Measurements from ENCODE around the gene APMAP.

The APMAP gene

GRCh38 chr20:24980291-24981053 is 12.1 kb downstream of the APMAP start:
- TF ChIP-seq CTCF (IDR thresholded peaks at IDR 0.05; ENCODE audit: low read length): no peak
- no peak for TF ChIP-seq EZH2 (IDR thresholded peaks at IDR 0.05; ENCODE audit: borderline replicate concordance, low read length)
- no peaks in the 10 kb centered on the region for H3F3A ChIP-seq (ENCODE audit: insufficient read depth, low read length)
- no peaks in the 10 kb centered on the region for H3K79me2 ChIP-seq (ENCODE audit: insufficient read depth, low read length)
- H3K4me2 ChIP-seq (ENCODE audit: low read length): no peak overlapping the region
- H3K9ac ChIP-seq (ENCODE audit: low read length): no peak overlapping the region
- H3K4me3 ChIP-seq (ENCODE audit: low read depth, low read length, poor library complexity, severe bottlenecking): no peak overlapping the region
- no peak overlapping the region for H2AFZ ChIP-seq (ENCODE audit: low read length)
- H3K9me2 ChIP-seq (ENCODE audit: low read depth, low read length): no peaks in the 10 kb centered on the region
- H3K27ac ChIP-seq (ENCODE audit: low read depth, low read length, poor library complexity, severe bottlenecking): no peak overlapping the region
- no peaks in the 10 kb centered on the region for H3K4me1 ChIP-seq (ENCODE audit: insufficient read depth, low read length, severe bottlenecking)
- no peaks in the 10 kb centered on the region for H3K27me3 ChIP-seq (ENCODE audit: insufficient read depth, low read length)
- H3K9me3 ChIP-seq (ENCODE audit: low read length): no peaks in the 10 kb centered on the region; the same call in 1 of the 2 replicates
- no peaks in the 10 kb centered on the region for H4K20me1 ChIP-seq (ENCODE audit: insufficient read depth, low read length)
- peaks cover 71% of the 10 kb centered on the region for H3K36me3 ChIP-seq (ENCODE audit: insufficient read depth, low read length)

DNA sequence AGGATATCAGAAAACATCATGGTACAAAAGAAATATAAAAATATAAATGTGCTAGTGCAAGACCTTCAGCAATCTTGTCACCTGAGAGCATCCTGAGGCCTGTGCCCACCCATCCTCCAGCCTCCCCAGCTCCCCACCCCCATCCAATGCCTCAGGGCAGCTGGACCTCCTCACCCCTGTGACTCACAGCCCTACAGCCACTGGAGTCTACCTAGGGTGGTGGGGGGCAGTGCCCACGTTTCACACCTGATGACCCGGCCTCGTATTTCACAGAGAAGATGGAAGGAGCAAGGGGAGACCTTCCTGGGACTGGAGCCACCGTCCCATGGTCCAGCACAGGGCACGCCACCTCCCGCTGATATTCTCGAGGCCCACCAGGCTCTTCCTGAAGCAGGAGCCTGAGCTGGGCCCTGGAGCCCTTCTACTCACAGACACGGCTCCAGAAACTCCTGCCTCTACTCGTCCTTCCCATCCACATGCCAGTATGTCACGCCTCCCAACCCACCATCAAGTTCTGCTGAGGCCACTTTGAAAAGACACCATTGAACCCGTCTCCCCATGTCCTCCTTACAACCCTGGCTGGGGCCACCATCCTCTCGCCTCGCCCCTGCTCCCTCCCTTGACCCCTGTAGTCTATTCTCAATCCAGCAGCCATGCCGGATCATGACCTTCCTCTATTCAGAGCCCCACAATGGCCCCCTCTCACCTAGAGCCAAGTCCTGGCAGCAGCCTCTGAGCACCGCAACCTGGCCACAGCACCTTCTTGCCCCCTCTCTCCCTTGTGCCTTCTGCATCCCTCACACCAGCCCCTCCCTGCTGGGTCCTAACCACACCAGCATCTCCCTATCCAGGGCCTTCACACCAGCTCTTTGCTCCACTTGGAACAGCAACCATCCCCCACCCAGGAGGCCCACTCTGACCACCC is 13.3 kb downstream of the APMAP start:
- H4K20me1 ChIP-seq (ENCODE audit: insufficient read depth, low read length): no peaks in the 10 kb centered on the region
- H3K9ac ChIP-seq (ENCODE audit: low read length): no peak overlapping the region
- H2AFZ ChIP-seq (ENCODE audit: low read length): no peak overlapping the region
- no peak overlapping the region for H3K4me2 ChIP-seq (ENCODE audit: low read length)
- peaks cover 73% of the 10 kb centered on the region for H3K36me3 ChIP-seq (ENCODE audit: insufficient read depth, low read length)
- no peaks in the 10 kb centered on the region for H3K27me3 ChIP-seq (ENCODE audit: insufficient read depth, low read length)
- TF ChIP-seq EZH2 (IDR thresholded peaks at IDR 0.05; ENCODE audit: borderline replicate concordance, low read length) (no peak), CTCF (IDR thresholded peaks at IDR 0.05; ENCODE audit: low read length) (no peak)
- no peak overlapping the region for H3K27ac ChIP-seq (ENCODE audit: low read depth, low read length, poor library complexity, severe bottlenecking)
- H3K9me3 ChIP-seq (ENCODE audit: low read length): no peaks in the 10 kb centered on the region; the same call in 1 of the 2 replicates
- no peaks in the 10 kb centered on the region for H3K79me2 ChIP-seq (ENCODE audit: insufficient read depth, low read length)
- H3K4me3 ChIP-seq (ENCODE audit: low read depth, low read length, poor library complexity, severe bottlenecking): no peak overlapping the region
- H3K4me1 ChIP-seq (ENCODE audit: insufficient read depth, low read length, severe bottlenecking): no peaks in the 10 kb centered on the region
- H3F3A ChIP-seq (ENCODE audit: insufficient read depth, low read length): no peaks in the 10 kb centered on the region
- no peaks in the 10 kb centered on the region for H3K9me2 ChIP-seq (ENCODE audit: low read depth, low read length)

DNA sequence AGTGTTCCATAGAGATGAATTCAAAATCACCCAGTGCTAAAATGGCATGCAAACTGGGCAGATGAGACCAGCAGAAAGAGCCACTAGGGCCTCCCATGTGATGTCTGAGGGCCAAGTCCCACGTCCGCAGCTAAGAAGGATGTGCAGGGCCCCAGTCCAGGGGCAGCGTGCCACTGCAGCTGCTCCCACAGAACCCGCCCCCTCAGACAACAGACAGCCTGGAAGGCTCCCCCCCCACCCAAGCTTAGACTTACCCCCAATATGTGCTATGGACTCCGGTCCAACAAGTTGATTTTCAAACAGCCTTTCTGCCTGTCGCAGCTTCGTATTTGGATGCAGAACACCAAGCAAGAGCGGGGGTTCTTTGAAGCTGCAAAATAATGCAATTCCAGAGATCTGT is 14.0 kb downstream of the APMAP start:
- TF ChIP-seq CTCF (IDR thresholded peaks at IDR 0.05; ENCODE audit: low read length): no peak
- no peak for TF ChIP-seq EZH2 (IDR thresholded peaks at IDR 0.05; ENCODE audit: borderline replicate concordance, low read length)
- Histone ChIP-seq H3K9ac (ENCODE audit: low read length) (no peak overlapping the region), H3K4me3 (ENCODE audit: low read depth, low read length, poor library complexity, severe bottlenecking) (no peak overlapping the region), H3K27ac (ENCODE audit: low read depth, low read length, poor library complexity, severe bottlenecking) (no peak overlapping the region), H3K79me2 (ENCODE audit: insufficient read depth, low read length) (no peaks in the 10 kb centered on the region), H3F3A (ENCODE audit: insufficient read depth, low read length) (no peaks in the 10 kb centered on the region), H3K4me1 (ENCODE audit: insufficient read depth, low read length, severe bottlenecking) (no peaks in the 10 kb centered on the region), H3K27me3 (ENCODE audit: insufficient read depth, low read length) (no peaks in the 10 kb centered on the region), H4K20me1 (ENCODE audit: insufficient read depth, low read length) (no peaks in the 10 kb centered on the region), H3K4me2 (ENCODE audit: low read length) (no peak overlapping the region), H3K9me2 (ENCODE audit: low read depth, low read length) (no peaks in the 10 kb centered on the region), H3K9me3 (ENCODE audit: low read length) (no peaks in the 10 kb centered on the region; the same call in 1 of the 2 replicates), H3K36me3 (ENCODE audit: insufficient read depth, low read length) (peaks cover 78% of the 10 kb centered on the region), H2AFZ (ENCODE audit: low read length) (no peak overlapping the region)

All from OCI-LY1 (cell line).